GM21825 (cell line): Measurements from ENCODE around the gene PPP1R12B.
"Not testable (repeated sequence)": the region's sequence is repeated elsewhere in the genome, so short reads cannot be mapped to it uniquely, and the experiment has no call there.

Source experiments
- ATAC-seq: cut with Tn5 transposase; IDR thresholded peaks from one replicate; pipeline ENCODE4 v1.9.1; 2021; ENCODE audit warnings: mild to moderate bottlenecking, moderate library complexity; ENCODE audit not compliant: unreplicated experiment

Gene PPP1R12B

GRCh38 chr1:202397256-202397655 is 48.8 kb downstream of the PPP1R12B start:
- no peak for ATAC-seq

- not testable (repeated sequence) for ATAC-seq
These were observed 49.9 kb downstream of the PPP1R12B start for GRCh38 chr1:202398439-202398838.

GRCh38 chr1:202401771-202402170 is 53.3 kb downstream of the PPP1R12B start:
- ATAC-seq = not testable (repeated sequence)

GRCh38 chr1:202403381-202403780 is 54.9 kb downstream of the PPP1R12B start:
- ATAC-seq = not testable (repeated sequence)

- no peak for ATAC-seq
These were observed 57.4 kb downstream of the PPP1R12B start for GRCh38 chr1:202405928-202406327.

GRCh38 chr1:202406896-202407295 is 58.4 kb downstream of the PPP1R12B start:
- not testable (repeated sequence) for ATAC-seq

- not testable (repeated sequence) for ATAC-seq
These were observed 58.9 kb downstream of the PPP1R12B start for GRCh38 chr1:202407378-202407777.

- ATAC-seq = not testable (repeated sequence)
These were observed 61.8 kb downstream of the PPP1R12B start for GRCh38 chr1:202410251-202410650.

GRCh38 chr1:202410854-202411357 is 62.4 kb downstream of the PPP1R12B start:
- not testable (repeated sequence) for ATAC-seq

- ATAC-seq = no peak
These were observed 62.9 kb downstream of the PPP1R12B start for GRCh38 chr1:202411422-202411821.

GRCh38 chr1:202412421-202412820 is 63.9 kb downstream of the PPP1R12B start:
- ATAC-seq = not testable (repeated sequence)

- ATAC-seq = no peak
These were observed 68.1 kb downstream of the PPP1R12B start for GRCh38 chr1:202416641-202417040.

- ATAC-seq = not testable (repeated sequence)
These were observed 68.6 kb downstream of the PPP1R12B start for GRCh38 chr1:202417141-202417540.

GRCh38 chr1:202417762-202418201 is 69.3 kb downstream of the PPP1R12B start:
- not testable (repeated sequence) for ATAC-seq

- not testable (repeated sequence) for ATAC-seq
These were observed 71.2 kb downstream of the PPP1R12B start for GRCh38 chr1:202419731-202420130.

- not testable (repeated sequence) for ATAC-seq
These were observed 72.1 kb downstream of the PPP1R12B start for GRCh38 chr1:202420422-202421094.

GRCh38 chr1:202422709-202423108 is 74.2 kb downstream of the PPP1R12B start:
- not testable (repeated sequence) for ATAC-seq

GRCh38 chr1:202424260-202424659 is 75.8 kb downstream of the PPP1R12B start:
- ATAC-seq = not testable (repeated sequence)

GRCh38 chr1:202430111-202430510 is 81.6 kb downstream of the PPP1R12B start:
- ATAC-seq = not testable (repeated sequence)

GRCh38 chr1:202432338-202432737 is 83.8 kb downstream of the PPP1R12B start:
- not testable (repeated sequence) for ATAC-seq

GRCh38 chr1:202433155-202434043 is 84.9 kb downstream of the PPP1R12B start:
- no peak for ATAC-seq
